A673 (cell line): ENCODE data around the gene FASTKD3. TPM values are rescaled to one million over a fixed set of nuclear protein-coding genes. Genes with fewer than 3 reads are reported as not detected.

ENCODE experiments used
- BruUV-seq: library from RNA; stranded (reverse); fragments of 400-500 nt; replicated peaks from 2 replicates; lab custom pipeline; 2021; lab: Mats Ljungman, UMichigan
- CTCF ChIA-PET: fragments of 300-600 bp; sonication (Branson Sonifier 250); formaldehyde crosslinking; loops from one replicate; lab custom pipeline; 2022; ENCODE audit warnings: antibody characterized with exemption; lab: Charles Lee
- POLR2A ChIA-PET: fragments of 300-600 bp; sonication (Branson Sonifier 250); formaldehyde crosslinking; loops from one replicate; lab custom pipeline; 2022; ENCODE audit warnings: antibody characterized with exemption; ENCODE audit not compliant: low non-redundant PET; lab: Charles Lee
- DNase-seq: peaks from one replicate; pipeline ENCODE4 v3.0.0-alpha.2; 2015; ENCODE audit warnings: low spot score
- H3K27ac ChIP-seq: fragments of 200-600 bp; sonication (generic); 2 replicates; pipeline ENCODE4 v1.5.1; 2016; ENCODE audit warnings: mixed run types, low read depth, mild to moderate bottlenecking, mixed read lengths, antibody characterized with exemption, low read length; ENCODE audit not compliant: poor library complexity, severe bottlenecking
- H3K27me3 ChIP-seq: fragments of 200-600 bp; sonication (generic); replicated peaks from 2 replicates; pipeline ENCODE4 v1.6.1; 2017; ENCODE audit warnings: mixed run types, low read depth, mild to moderate bottlenecking, mixed read lengths, antibody characterized with exemption, low read length; ENCODE audit not compliant: insufficient read depth, poor library complexity
- H3K36me3 ChIP-seq: fragments of 200-600 bp; sonication (generic); 2 replicates; pipeline ENCODE4 v1.6.1; 2016; ENCODE audit warnings: mixed run types, mild to moderate bottlenecking, mixed read lengths, antibody characterized with exemption, low read length; ENCODE audit not compliant: insufficient read depth, poor library complexity, severe bottlenecking
- H3K4me1 ChIP-seq: fragments of 200-600 bp; sonication (generic); 2 replicates; pipeline ENCODE4 v1.6.1; 2017; ENCODE audit warnings: mixed run types, mild to moderate bottlenecking, mixed read lengths, antibody characterized with exemption, low read length; ENCODE audit not compliant: insufficient read depth, poor library complexity, severe bottlenecking
- H3K4me3 ChIP-seq: fragments of 200-600 bp; sonication (generic); 2 replicates; pipeline ENCODE4 v1.5.1; 2016; ENCODE audit warnings: low read depth, mixed run types, mild to moderate bottlenecking, mixed read lengths, low read length; ENCODE audit not compliant: poor library complexity, severe bottlenecking
- H3K9me3 ChIP-seq: fragments of 200-600 bp; sonication (generic); 2 replicates; pipeline ENCODE4 v1.6.1; 2016; ENCODE audit warnings: mixed run types, low read depth, mild to moderate bottlenecking, mixed read lengths, antibody characterized with exemption, low read length; ENCODE audit not compliant: poor library complexity, severe bottlenecking
- CTCF ChIP-seq: fragments of 300-800, 200-600 bp; sonication (generic); conservative IDR thresholded peaks from 2 replicates; pipeline ENCODE4 v1.5.1; 2017; ENCODE audit warnings: low read depth, mild to moderate bottlenecking, antibody characterized with exemption, low read length, moderate library complexity, mixed read lengths
- EZH2 ChIP-seq: fragments of 200-600 bp; sonication (generic); IDR thresholded peaks from 2 replicates; pipeline ENCODE4 v1.6.1; 2017; ENCODE audit warnings: borderline replicate concordance, low read depth, mild to moderate bottlenecking, mixed read lengths, antibody characterized with exemption, low read length; ENCODE audit not compliant: poor library complexity, severe bottlenecking
- intact Hi-C: fragments of 100-400 bp; cut with micrococcal nuclease; formaldehyde crosslinking; loops from one replicate; pipeline ENCODE4 v1.10.0; 2022; ENCODE audit not compliant: unreplicated experiment
- total RNA-seq: library from RNA; stranded (reverse); gene quantifications from 2 replicates; pipeline ENCODE4 v1.2.3, GENCODE V29; 2021

FASTKD3 gene
- total RNA-seq, 1 experiment from 2014 or later = 16.8 TPM

- DNase-seq = peak; percentile 29
- CTCF ChIA-PET = no interaction called here
- H3K27me3 ChIP-seq = no peaks in the 10 kb centered on the region
- H3K36me3 ChIP-seq = peaks cover 50% of the 10 kb centered on the region
- H3K9me3 ChIP-seq = no peaks in the 10 kb centered on the region
- no peak overlapping the region for H3K27ac ChIP-seq
- H3K4me1 ChIP-seq = peaks cover 21% of the 10 kb centered on the region
- TF ChIP-seq EZH2 (no peak), CTCF (no peak)
- intact Hi-C loops = loop anchor here (10.0 kb wide), 1 partner anchor 1102 kb away; no protein-coding TSS in a partner anchor
- POLR2A ChIA-PET = interaction anchor here (0.5 kb wide), 1 partner anchor 13 kb away, joined by 5 read pairs; no protein-coding TSS in a partner anchor
- no TSS peak for BruUV-seq
- no peak overlapping the region for H3K4me3 ChIP-seq
These were observed 8.0 kb upstream of the FASTKD3 start for GRCh38 chr5:7876867-7877266.

GRCh38 chr5:7875151-7875550 is 6.3 kb upstream of the FASTKD3 start:
- CTCF ChIA-PET = interaction anchor here (0.7 kb wide), 1 partner anchor 47 kb away, joined by 3 read pairs; no protein-coding TSS in a partner anchor

GRCh38 chr5:7874639-7875038 is 5.8 kb upstream of the FASTKD3 start:
- Histone ChIP-seq H3K4me3 (no peak overlapping the region), H3K9me3 (no peaks in the 10 kb centered on the region), H3K4me1 (peaks cover 22% of the 10 kb centered on the region), H3K27ac (no peak overlapping the region), H3K36me3 (peaks cover 40% of the 10 kb centered on the region), H3K27me3 (no peaks in the 10 kb centered on the region)
- POLR2A ChIA-PET = no interaction called here
- TF ChIP-seq CTCF (no peak), EZH2 (no peak)
- no peak for DNase-seq
- CTCF ChIA-PET = interaction anchor here (0.7 kb wide), 1 partner anchor 47 kb away, joined by 3 read pairs; no protein-coding TSS in a partner anchor
- BruUV-seq = no TSS peak
- intact Hi-C loops = loop anchor here (10.0 kb wide), 1 partner anchor 1100 kb away; no protein-coding TSS in a partner anchor

More at GRCh38 chr5:7875151-7875550, 6.3 kb upstream of the FASTKD3 start:
- Histone ChIP-seq H3K36me3 (peaks cover 44% of the 10 kb centered on the region), H3K4me3 (no peak overlapping the region), H3K4me1 (peaks cover 26% of the 10 kb centered on the region), H3K27ac (no peak overlapping the region), H3K9me3 (no peaks in the 10 kb centered on the region), H3K27me3 (no peaks in the 10 kb centered on the region)
- BruUV-seq = no TSS peak
- POLR2A ChIA-PET = no interaction called here
- no peak for DNase-seq
- intact Hi-C loops = loop anchor here (10.0 kb wide), 1 partner anchor 1100 kb away; no protein-coding TSS in a partner anchor
- TF ChIP-seq CTCF (no peak), EZH2 (no peak)
